ENCODE results near the gene TRAPPC2L. TPM values are rescaled to one million over a fixed set of nuclear protein-coding genes. Genes with fewer than 3 reads are reported as not detected.

TRAPPC2L gene
- total and polyA plus RNA-seq, 10 of the 15 experiments (the other 5 are each of a cell fraction or from before 2014, with no cell fraction given), result 56.3 to 363 (median 118) TPM

DNA sequence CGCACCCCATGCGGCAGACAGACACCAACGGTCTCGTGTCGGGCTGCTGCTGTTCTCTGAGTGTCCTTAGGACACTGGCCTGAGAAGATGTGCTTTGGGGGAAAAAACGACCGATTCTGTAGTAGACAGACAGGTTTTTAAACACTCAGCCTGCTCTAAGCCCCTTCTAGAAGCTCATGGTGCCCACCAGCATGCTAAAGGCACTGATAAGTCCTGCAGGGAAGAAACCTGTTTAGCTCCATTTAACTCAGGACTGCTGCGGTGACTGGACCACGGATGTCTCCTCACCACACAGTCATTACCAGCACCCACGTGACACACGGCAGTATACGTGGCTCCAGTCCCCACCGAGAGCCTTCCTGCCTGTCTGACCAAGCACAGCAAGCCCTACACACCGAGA, 26.1 kb upstream of the TRAPPC2L start:
- TF ChIP-seq PML (IDR thresholded peaks at IDR 0.05; ENCODE audit: low read length) (no peak), RELA (IDR thresholded peaks at IDR 0.05; ENCODE audit: borderline replicate concordance, partially characterized antibody) (no peak), MTA2 (IDR thresholded peaks at IDR 0.05; ENCODE audit: low read depth) (no peak), BACH1 (IDR thresholded peaks at IDR 0.05; ENCODE audit: borderline replicate concordance) (no peak)
- TF ChIP-seq, protein P1, sequence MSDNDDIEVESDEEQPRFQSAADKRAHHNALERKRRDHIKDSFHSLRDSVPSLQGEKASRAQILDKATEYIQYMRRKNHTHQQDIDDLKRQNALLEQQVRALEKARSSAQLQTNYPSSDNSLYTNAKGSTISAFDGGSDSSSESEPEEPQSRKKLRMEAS (IDR thresholded peaks at IDR 0.05; ENCODE audit: low read depth, low read length), result no peak
- TF ChIP-seq, protein P2, sequence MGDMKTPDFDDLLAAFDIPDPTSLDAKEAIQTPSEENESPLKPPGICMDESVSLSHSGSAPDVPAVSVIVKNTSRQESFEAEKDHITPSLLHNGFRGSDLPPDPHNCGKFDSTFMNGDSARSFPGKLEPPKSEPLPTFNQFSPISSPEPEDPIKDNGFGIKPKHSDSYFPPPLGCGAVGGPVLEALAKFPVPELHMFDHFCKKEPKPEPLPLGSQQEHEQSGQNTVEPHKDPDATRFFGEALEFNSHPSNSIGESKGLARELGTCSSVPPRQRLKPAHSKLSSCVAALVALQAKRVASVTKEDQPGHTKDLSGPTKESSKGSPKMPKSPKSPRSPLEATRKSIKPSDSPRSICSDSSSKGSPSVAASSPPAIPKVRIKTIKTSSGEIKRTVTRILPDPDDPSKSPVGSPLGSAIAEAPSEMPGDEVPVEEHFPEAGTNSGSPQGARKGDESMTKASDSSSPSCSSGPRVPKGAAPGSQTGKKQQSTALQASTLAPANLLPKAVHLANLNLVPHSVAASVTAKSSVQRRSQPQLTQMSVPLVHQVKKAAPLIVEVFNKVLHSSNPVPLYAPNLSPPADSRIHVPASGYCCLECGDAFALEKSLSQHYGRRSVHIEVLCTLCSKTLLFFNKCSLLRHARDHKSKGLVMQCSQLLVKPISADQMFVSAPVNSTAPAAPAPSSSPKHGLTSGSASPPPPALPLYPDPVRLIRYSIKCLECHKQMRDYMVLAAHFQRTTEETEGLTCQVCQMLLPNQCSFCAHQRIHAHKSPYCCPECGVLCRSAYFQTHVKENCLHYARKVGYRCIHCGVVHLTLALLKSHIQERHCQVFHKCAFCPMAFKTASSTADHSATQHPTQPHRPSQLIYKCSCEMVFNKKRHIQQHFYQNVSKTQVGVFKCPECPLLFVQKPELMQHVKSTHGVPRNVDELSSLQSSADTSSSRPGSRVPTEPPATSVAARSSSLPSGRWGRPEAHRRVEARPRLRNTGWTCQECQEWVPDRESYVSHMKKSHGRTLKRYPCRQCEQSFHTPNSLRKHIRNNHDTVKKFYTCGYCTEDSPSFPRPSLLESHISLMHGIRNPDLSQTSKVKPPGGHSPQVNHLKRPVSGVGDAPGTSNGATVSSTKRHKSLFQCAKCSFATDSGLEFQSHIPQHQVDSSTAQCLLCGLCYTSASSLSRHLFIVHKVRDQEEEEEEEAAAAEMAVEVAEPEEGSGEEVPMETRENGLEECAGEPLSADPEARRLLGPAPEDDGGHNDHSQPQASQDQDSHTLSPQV (IDR thresholded peaks at IDR 0.05), result no peak
- Histone ChIP-seq H3K27me3 (replicated peaks in 1 of 2; ENCODE audit: control insufficient read depth in 2 of 2, insufficient read depth in 2 of 2, low read length in 1 of 2) (no peaks in the 10 kb centered on the region), H2AFZ (ENCODE audit: control insufficient read depth, low read depth, low read length) (no peak overlapping the region), H3K36me3 (ENCODE audit: control insufficient read depth in 2 of 2, insufficient read depth in 2 of 2, low read length in 1 of 2) (no peaks in the 10 kb centered on the region), H3K4me2 (ENCODE audit: control insufficient read depth, insufficient read depth) (no peak overlapping the region), H3K79me2 (ENCODE audit: control insufficient read depth, insufficient read depth, low read length) (no peaks in the 10 kb centered on the region), H4K20me1 (ENCODE audit: control insufficient read depth, insufficient read depth) (no peaks in the 10 kb centered on the region), H3K4me3 (no peak overlapping the region), H3K4me1 (ENCODE audit: control insufficient read depth, insufficient read depth, low read length) (no peaks in the 10 kb centered on the region), H3K9ac (ENCODE audit: control insufficient read depth, insufficient read depth, low read length) (no peak overlapping the region), H3K9me3 (replicated peaks; ENCODE audit: control insufficient read depth, insufficient read depth, low read length) (no peaks in the 10 kb centered on the region), H3K27ac (ENCODE audit: control insufficient read depth, insufficient read depth) (no peak overlapping the region)
- ChIA-PET SMC1A (ENCODE audit: uncharacterized antibody, unreplicated experiment) (no interaction called here), CTCF (no interaction called here), POLR2A (no interaction called here), RAD21 (ENCODE audit: unreplicated experiment) (no interaction called here)
- in situ Hi-C loops (cut with MboI) (no loop called here), intact Hi-C loops (cut with micrococcal nuclease; ENCODE audit: unreplicated experiment) (no loop called here)
- WGBS (ENCODE audit: insufficient coverage, insufficient replicate concordance, low lambda C conversion rate, missing lambda C conversion rate), result 62% methylated on average over 14 of the region's 14 CpGs
- DNase-seq (ENCODE audit: low read depth, low spot score), result no peak
- no TSS peak for BruUV-seq (replicated peaks)
- no peak for FAIRE-seq
- no peak for ATAC-seq

Measured in GM12878 (cell line).